Neural cell (in vitro differentiated cells): Measurements from ENCODE around the gene PUM1.
"Not testable (repeated sequence)": the region's sequence is repeated elsewhere in the genome, so short reads cannot be mapped to it uniquely, and the experiment has no call there.

Source experiments
- CTCF ChIP-seq: fragments of 450-650 bp; IDR thresholded peaks from 2 replicates; pipeline ENCODE4 v1.5.1; 2014; ENCODE audit warnings: antibody characterized with exemption, mild to moderate bottlenecking, moderate library complexity; ENCODE audit not compliant: poor library complexity, severe bottlenecking
- SMC3 ChIP-seq: fragments of 450-650 bp; conservative IDR thresholded peaks from 2 replicates; pipeline ENCODE4 v1.6.1; 2014; ENCODE audit warnings: antibody characterized with exemption, mild to moderate bottlenecking, moderate library complexity; ENCODE audit not compliant: poor library complexity

- not testable (repeated sequence) for TF ChIP-seq SMC3, CTCF
Measured at GRCh38 chr1:31052613-31053012, 12.9 kb downstream of the PUM1 start.
